Prostate gland (tissue), 2 donors: Measurements from ENCODE around the gene LARGE1. TPM values are rescaled to one million over a fixed set of nuclear protein-coding genes. Genes with fewer than 3 reads are reported as not detected.
"Not testable (repeated sequence)": the region's sequence is repeated elsewhere in the genome, so short reads cannot be mapped to it uniquely, and the experiment has no call there.

ENCODE experiments used
- DNase-seq: peaks from one replicate; pipeline ENCODE4 v3.0.0-alpha.2; 2019; ENCODE audit warnings: low spot score
- H3K27ac ChIP-seq, 2 donors: fragments of 200-600 bp; sonication (generic); 2 replicates each; pipeline ENCODE4 v1.5.1; 2017 to 2019
- H3K27me3 ChIP-seq: fragments of 200-600 bp; sonication (generic); replicated peaks from 2 replicates; pipeline ENCODE4 v1.5.1; 2019; ENCODE audit not compliant: insufficient read depth
- H3K36me3 ChIP-seq, 2 donors: fragments of 200-600 bp; sonication (generic); 1 replicate in 1 of 2; 2 replicates in 1 of 2; pipeline versions ENCODE4 v1.5.1 to v1.8.1; 2017 to 2019
- H3K4me1 ChIP-seq: fragments of 200-600 bp; sonication (generic); replicated peaks from 2 replicates; pipeline ENCODE4 v1.5.1; 2019
- H3K4me3 ChIP-seq, 2 donors: fragments of 200-600 bp; sonication (generic); 2 replicates each; pipeline ENCODE4 v1.5.1; 2017 to 2019
- H3K9me3 ChIP-seq: fragments of 200-600 bp; sonication (generic); 2 replicates; pipeline ENCODE4 v1.5.1; 2017
- POLR2A ChIP-seq: fragments of 450-650 bp; IDR thresholded peaks from one replicate; pipeline ENCODE4 v1.6.1; 2016; ENCODE audit warnings: antibody characterized with exemption, mild to moderate bottlenecking
- POLR2AphosphoS5 ChIP-seq: sonication (generic); formaldehyde crosslinking; IDR thresholded peaks from one replicate; pipeline ENCODE4 v1.6.1; 2017; ENCODE audit warnings: antibody characterized with exemption
- WGBS: methylation state at CpG from one replicate; pipeline ENCODE4 v1.1.5; 2018; 5-methylcytosine and 5-hydroxymethylcytosine counted together
- intact Hi-C: fragments of 100-400 bp; cut with DNase I; formaldehyde crosslinking; loops from one replicate; pipeline ENCODE4 v1.14.2; 2022
- total RNA-seq, 2 donors: library from RNA; depleted of rRNA; stranded (reverse); fragments of >200 nt; gene quantifications; one replicate each; pipeline ENCODE4 v1.1.0, GENCODE V29; 2016
- TF ChIP-seq, protein P1 (sequence below), 4 experiments: fragments of 200-600 bp in 2 of 4; fragments of 450-650 bp in 2 of 4; sonication (generic) in 2 of 4; IDR thresholded peaks; 1 replicate in 3 of 4; 2 replicates in 1 of 4; pipeline ENCODE4 v1.5.1; 2016 to 2019; ENCODE audit warnings: antibody characterized with exemption in 4 of 4, mild to moderate bottlenecking in 2 of 4, moderate library complexity in 2 of 4

The LARGE1 gene
- total RNA-seq, 2 donors from 2014 or later, result 18.6 to 37.4 TPM

DNA sequence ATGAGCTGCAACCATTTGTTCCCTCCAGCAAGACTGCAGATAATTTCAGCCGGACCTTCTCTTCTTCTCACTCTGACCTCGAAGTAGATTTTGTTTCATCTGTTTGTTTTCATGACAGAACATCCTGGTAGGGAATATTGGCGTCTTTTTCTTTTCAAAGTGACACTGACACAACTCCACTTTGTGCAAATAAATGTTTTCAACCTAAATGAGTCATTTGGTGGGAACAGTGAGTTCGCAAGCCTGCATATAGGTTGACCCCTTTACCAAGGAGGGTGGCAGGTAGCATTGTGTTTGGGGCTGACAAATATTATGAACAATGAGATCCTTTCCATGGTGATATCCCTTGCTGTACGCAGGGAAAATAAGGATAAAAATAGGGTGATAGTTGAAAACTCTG lies 55.0 kb downstream of the LARGE1 start:
- Histone ChIP-seq H3K4me1 (no peaks in the 10 kb centered on the region), H3K4me3 (no peak overlapping the region), H3K27me3 (no peaks in the 10 kb centered on the region), H3K36me3 (no peaks in the 10 kb centered on the region), H3K27ac (peak overlapping the region; percentile 1 to 11), H3K9me3 (no peaks in the 10 kb centered on the region)
- TF ChIP-seq POLR2A (no peak), POLR2AphosphoS5 (no peak)
- TF ChIP-seq, protein P1, sequence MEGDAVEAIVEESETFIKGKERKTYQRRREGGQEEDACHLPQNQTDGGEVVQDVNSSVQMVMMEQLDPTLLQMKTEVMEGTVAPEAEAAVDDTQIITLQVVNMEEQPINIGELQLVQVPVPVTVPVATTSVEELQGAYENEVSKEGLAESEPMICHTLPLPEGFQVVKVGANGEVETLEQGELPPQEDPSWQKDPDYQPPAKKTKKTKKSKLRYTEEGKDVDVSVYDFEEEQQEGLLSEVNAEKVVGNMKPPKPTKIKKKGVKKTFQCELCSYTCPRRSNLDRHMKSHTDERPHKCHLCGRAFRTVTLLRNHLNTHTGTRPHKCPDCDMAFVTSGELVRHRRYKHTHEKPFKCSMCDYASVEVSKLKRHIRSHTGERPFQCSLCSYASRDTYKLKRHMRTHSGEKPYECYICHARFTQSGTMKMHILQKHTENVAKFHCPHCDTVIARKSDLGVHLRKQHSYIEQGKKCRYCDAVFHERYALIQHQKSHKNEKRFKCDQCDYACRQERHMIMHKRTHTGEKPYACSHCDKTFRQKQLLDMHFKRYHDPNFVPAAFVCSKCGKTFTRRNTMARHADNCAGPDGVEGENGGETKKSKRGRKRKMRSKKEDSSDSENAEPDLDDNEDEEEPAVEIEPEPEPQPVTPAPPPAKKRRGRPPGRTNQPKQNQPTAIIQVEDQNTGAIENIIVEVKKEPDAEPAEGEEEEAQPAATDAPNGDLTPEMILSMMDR (IDR thresholded peaks at IDR 0.05), result no peak
- no peak for DNase-seq
- 39% methylated on average over 5 of the region's 5 CpGs for whole genome bisulfite sequencing
- intact Hi-C loops, result no loop called here

GRCh38 chr22:33864723-33865130 lies 55.5 kb downstream of the LARGE1 start:
- H3K9me3 ChIP-seq, result no peaks in the 10 kb centered on the region
- TF ChIP-seq POLR2A, result no peak
- no peak for TF ChIP-seq POLR2AphosphoS5
- TF ChIP-seq, protein P1 (IDR thresholded peaks at IDR 0.05), result no peak
- peak overlapping the region; percentile 1 to 11 for H3K27ac ChIP-seq
- DNase-seq, result no peak
- 68% methylated on average over 7 of the region's 7 CpGs for WGBS
- H3K36me3 ChIP-seq, result no peaks in the 10 kb centered on the region
- no peaks in the 10 kb centered on the region for H3K4me1 ChIP-seq
- intact Hi-C loops, result no loop called here
- no peaks in the 10 kb centered on the region for H3K27me3 ChIP-seq
- no peak overlapping the region for H3K4me3 ChIP-seq

DNA sequence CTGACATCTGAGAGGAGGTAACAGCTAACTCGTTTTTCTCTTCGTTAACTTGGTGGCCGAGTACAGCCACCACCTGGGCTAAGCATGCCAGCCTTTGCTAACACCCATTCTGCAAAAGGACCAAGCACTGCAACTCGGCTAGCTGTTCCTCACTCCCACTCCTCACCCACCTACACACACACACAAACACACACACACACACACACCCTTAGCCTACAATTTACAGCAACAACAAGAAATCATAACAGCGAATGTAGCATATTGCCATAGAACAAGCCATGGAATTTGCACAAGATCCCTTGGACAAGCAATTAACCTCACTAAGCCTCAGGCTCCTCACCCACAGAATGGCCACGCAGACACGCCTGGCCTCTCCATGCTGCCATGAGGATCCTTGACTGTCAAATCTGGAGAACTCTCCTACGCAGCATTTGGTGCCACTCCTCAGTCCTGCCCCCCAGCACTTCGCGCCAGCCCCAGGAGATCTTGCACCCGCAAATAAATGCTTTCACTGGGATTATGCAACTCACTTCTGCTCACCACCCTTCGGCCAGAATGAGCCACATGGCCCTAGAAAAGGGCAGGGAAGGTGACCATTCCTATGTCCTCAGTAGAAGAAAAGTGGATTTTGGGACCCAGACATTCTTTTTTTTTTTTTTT lies 58.9 kb downstream of the LARGE1 start:
- Histone ChIP-seq H3K36me3 (no peaks in the 10 kb centered on the region), H3K9me3 (no peaks in the 10 kb centered on the region), H3K4me1 (no peaks in the 10 kb centered on the region), H3K27me3 (no peaks in the 10 kb centered on the region), H3K27ac (no peak overlapping the region), H3K4me3 (no peak overlapping the region)
- intact Hi-C loops, result no loop called here
- no peak for DNase-seq
- no peak for TF ChIP-seq POLR2A
- WGBS, result 87% methylated on average over 12 of the region's 12 CpGs

DNA sequence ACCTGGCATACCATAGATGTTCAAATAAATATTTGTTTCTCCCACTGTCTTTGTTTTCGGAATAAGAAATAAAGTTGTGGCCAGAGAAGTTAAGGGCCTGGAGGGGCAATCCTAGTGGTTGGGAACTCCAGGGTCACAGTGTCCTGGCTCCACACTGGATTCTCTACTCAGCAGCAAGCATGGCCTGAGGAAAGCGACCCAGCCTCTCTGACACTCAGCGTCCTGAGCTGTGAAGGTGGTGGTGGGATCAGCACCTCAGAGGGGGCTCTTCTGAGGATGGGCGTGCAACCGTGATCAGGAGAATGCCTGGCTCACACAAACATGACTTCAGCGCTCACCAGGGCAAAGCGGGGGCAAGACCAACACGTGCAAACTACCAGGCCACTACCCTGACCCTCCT lies 59.9 kb downstream of the LARGE1 start:
- 83% methylated on average over 8 of the region's 8 CpGs for WGBS
- no peak overlapping the region for H3K4me3 ChIP-seq
- no peaks in the 10 kb centered on the region for H3K9me3 ChIP-seq
- intact Hi-C loops, result no loop called here
- no peaks in the 10 kb centered on the region for H3K27me3 ChIP-seq
- H3K4me1 ChIP-seq, result no peaks in the 10 kb centered on the region
- DNase-seq, result no peak
- H3K36me3 ChIP-seq, result no peaks in the 10 kb centered on the region
- no peak overlapping the region for H3K27ac ChIP-seq
- no peak for TF ChIP-seq POLR2A
- no peak for TF ChIP-seq POLR2AphosphoS5
- TF ChIP-seq, protein P1 (IDR thresholded peaks at IDR 0.05), result no peak

DNA sequence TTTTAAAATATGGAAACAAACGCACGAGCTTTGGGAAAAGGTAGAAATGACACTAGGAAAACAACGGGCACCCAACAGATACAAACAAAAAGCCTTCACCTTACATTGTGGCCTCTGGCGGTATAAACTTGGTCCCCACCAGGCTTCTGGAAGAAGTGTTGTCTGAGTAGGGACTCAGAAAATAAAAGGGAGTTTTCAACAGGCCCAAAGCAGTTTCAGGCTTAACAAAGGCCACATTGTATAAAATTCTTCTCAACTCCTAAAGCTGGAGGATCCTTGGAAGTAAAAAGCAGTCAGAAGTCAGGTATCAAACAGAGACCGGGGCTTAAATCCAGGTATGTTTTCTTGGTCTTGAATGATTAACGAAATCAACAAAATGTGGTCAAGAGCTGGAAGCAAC lies 61.0 kb downstream of the LARGE1 start:
- H3K4me3 ChIP-seq, result no peak overlapping the region
- intact Hi-C loops, result no loop called here
- 79% methylated on average over 6 of the region's 6 CpGs for WGBS
- DNase-seq, result no peak
- H3K27me3 ChIP-seq, result no peaks in the 10 kb centered on the region
- TF ChIP-seq POLR2A, result no peak
- TF ChIP-seq, protein P1 (IDR thresholded peaks at IDR 0.05), result no peak
- no peak for TF ChIP-seq POLR2AphosphoS5
- H3K4me1 ChIP-seq, result no peaks in the 10 kb centered on the region
- no peaks in the 10 kb centered on the region for H3K9me3 ChIP-seq
- H3K36me3 ChIP-seq, result no peaks in the 10 kb centered on the region
- H3K27ac ChIP-seq, result no peak overlapping the region

DNA sequence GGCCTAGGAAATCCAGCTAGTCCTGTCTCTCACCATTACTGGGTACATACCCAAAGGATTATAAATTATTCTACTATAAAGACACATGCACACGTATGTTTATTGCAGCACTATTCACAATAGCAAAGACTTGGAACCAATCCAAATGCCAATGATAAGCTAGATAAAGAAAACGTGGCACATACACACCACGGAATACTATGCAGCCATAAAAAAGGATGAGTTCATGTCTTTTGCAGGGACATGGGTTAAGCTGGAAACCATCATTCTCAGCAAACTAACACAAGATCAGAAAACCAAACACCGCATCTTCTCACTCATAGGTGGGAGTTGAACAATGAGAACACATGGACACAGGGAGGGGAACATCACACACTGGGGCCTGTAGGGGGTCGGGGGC lies 61.6 kb downstream of the LARGE1 start:
- H3K4me1 ChIP-seq, H3K4me3 ChIP-seq, H3K36me3 ChIP-seq, DNase-seq, H3K9me3 ChIP-seq, H3K27ac ChIP-seq, H3K27me3 ChIP-seq, intact Hi-C loops: not testable (repeated sequence)
- 73% methylated on average over 5 of the region's 5 CpGs for WGBS

GRCh38 chr22:33857767-33858166 lies 62.5 kb downstream of the LARGE1 start:
- H3K4me3 ChIP-seq, H3K4me1 ChIP-seq, H3K27ac ChIP-seq, H3K27me3 ChIP-seq, H3K9me3 ChIP-seq, H3K36me3 ChIP-seq, intact Hi-C loops, DNase-seq: not testable (repeated sequence)
- 94% methylated on average over 16 of the region's 16 CpGs for WGBS
